Tibial nerve (tissue), 3 donors: ENCODE results near the gene THRAP3.

ENCODE experiments used
- POLR2A ChIP-seq, 2 donors: fragments of 450-650 bp; IDR thresholded peaks; one replicate each; pipeline ENCODE4 v1.6.1; 2017; ENCODE audit warnings: antibody characterized with exemption in 2 of 2, mild to moderate bottlenecking in 2 of 2, moderate library complexity in 2 of 2
- TF ChIP-seq, protein P1 (sequence below), 5 experiments: fragments of 200-600 bp in 3 of 5; fragments of 450-650 bp in 2 of 5; sonication (generic) in 3 of 5; IDR thresholded peaks; one replicate each; pipeline ENCODE4 v1.5.1; 2016 to 2019; ENCODE audit warnings: antibody characterized with exemption in 5 of 5, mild to moderate bottlenecking in 3 of 5, moderate library complexity in 2 of 5

DNA sequence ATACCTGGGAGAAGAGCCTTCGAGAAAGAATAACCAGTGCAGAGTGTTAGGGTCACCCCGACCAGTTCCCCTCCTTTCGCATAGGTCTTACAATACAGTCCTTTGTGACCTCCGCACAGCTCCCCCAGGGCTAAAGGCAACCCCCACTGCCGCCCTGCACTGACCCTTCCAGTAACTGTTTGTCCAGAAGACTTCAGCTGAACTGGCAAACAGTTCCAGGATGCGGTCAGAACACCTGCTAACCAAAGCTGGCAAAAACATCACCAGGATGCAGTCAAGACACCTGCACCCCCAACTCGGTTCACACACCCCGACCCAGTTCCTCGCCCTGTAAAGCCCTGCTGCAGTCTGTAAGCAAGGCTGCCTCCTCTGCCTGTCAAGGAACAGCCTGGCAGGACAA, 105.6 kb downstream of the THRAP3 start:
- TF ChIP-seq POLR2A (IDR thresholded peaks at IDR 0.05) = no peak
- TF ChIP-seq, protein P1, sequence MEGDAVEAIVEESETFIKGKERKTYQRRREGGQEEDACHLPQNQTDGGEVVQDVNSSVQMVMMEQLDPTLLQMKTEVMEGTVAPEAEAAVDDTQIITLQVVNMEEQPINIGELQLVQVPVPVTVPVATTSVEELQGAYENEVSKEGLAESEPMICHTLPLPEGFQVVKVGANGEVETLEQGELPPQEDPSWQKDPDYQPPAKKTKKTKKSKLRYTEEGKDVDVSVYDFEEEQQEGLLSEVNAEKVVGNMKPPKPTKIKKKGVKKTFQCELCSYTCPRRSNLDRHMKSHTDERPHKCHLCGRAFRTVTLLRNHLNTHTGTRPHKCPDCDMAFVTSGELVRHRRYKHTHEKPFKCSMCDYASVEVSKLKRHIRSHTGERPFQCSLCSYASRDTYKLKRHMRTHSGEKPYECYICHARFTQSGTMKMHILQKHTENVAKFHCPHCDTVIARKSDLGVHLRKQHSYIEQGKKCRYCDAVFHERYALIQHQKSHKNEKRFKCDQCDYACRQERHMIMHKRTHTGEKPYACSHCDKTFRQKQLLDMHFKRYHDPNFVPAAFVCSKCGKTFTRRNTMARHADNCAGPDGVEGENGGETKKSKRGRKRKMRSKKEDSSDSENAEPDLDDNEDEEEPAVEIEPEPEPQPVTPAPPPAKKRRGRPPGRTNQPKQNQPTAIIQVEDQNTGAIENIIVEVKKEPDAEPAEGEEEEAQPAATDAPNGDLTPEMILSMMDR (IDR thresholded peaks at IDR 0.05) = no peak
